Cardiac muscle cell (in vitro differentiated cells and primary cell): ENCODE results near the gene DPF3. TPM values are rescaled to one million over a fixed set of nuclear protein-coding genes. Genes with fewer than 3 reads are reported as not detected.

Experiments used
- DNase-seq, 2 donors: peaks; one replicate each; pipeline versions ENCODE4 v3.0.0 to v3.0.0-alpha.2; 2010 to 2017; ENCODE audit warnings: low read depth in 1 of 2, low spot score in 1 of 2
- H3K27ac ChIP-seq: fragments of 200-600 bp; sonication (generic); 2 replicates; pipeline ENCODE4 v1.5.1; 2016
- H3K27me3 ChIP-seq: fragments of 200-600 bp; sonication (generic); 2 replicates; pipeline ENCODE4 v1.6.0; 2016; ENCODE audit warnings: control low read depth
- H3K36me3 ChIP-seq: fragments of 200-600 bp; sonication (generic); 2 replicates; pipeline ENCODE4 v1.5.1; 2016; ENCODE audit warnings: control low read depth
- H3K4me1 ChIP-seq: fragments of 200-600 bp; sonication (generic); 2 replicates; pipeline ENCODE4 v1.8.1; 2017; ENCODE audit warnings: low read depth, mild to moderate bottlenecking, mixed run types
- H3K4me3 ChIP-seq: fragments of 200-600 bp; sonication (generic); 2 replicates; pipeline ENCODE4 v1.5.1; 2016; ENCODE audit warnings: mild to moderate bottlenecking
- H3K9me3 ChIP-seq: fragments of 200-600 bp; sonication (generic); 2 replicates; pipeline ENCODE4 v1.5.1; 2017; ENCODE audit warnings: low read depth, mild to moderate bottlenecking, control low read depth
- polyA plus RNA-seq: library from polyadenylated mRNA; unstranded; fragments of >200 nt; fragmentation: Nextera tagmentation; extraction: Ambion mirVana; gene quantifications from 2 replicates; pipeline ENCODE4 v1.2.1, GENCODE V29; 2016
- total RNA-seq: library from RNA; depleted of rRNA; stranded (reverse); fragments of >200 nt; gene quantifications from 2 replicates; pipeline ENCODE4 v1.2.3, GENCODE V29; 2016
- TF ChIP-seq, protein P1 (sequence below): IDR thresholded peaks from 2 replicates; pipeline ENCODE4 v1.5.1; 2012; ENCODE audit warnings: low read depth, mild to moderate bottlenecking, low read length

The DPF3 gene
- total and polyA plus RNA-seq, 2 experiments from 2014 or later = 25.9 to 84.8 TPM

DNA sequence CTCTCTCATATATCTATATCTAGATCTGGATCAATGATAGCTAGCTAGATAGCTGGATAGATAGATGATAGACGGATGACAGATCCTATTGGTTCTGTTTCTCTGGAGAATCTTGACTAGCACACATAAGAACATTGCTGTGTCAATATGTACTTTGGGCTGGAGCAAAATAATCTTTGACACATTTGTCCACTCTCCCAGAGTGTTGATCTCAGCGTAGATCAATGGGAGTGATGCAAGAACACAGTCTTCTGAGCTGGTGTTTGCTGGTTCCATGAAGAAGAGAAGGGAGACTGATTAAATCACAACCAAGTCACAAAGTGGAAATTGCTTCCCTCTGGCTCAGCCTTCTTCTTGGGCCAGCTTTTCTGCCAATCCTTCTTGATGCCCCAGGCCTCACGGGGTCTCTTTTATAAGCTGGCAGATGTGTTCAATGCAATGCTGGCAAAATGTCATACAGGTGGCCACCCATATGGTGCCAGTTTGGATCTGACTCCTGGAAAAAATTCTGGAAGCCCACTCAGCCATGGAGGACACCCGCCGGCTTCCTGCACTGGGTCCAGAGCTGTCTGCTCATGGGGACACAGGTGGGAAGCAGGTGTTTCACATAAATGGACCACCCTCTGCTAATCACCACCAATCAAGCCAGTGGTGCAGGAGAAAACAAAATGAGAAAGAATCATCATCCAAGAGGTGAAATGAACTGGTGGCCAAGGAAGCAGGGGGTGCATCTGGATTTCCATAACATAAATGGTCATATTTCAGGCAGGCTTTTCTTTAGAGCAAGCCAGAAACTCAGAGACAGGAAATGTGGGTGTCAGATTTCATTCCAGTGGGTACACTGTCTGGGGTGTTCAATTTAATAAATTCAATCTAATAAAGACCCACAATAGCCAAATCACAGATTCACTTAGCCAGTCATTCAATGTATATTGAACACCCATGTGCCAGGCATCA lies 310.3 kb downstream of the DPF3 start:
- Histone ChIP-seq H3K4me1 (no peaks in the 10 kb centered on the region), H3K4me3 (no peak overlapping the region), H3K27ac (no peak overlapping the region), H3K36me3 (no peaks in the 10 kb centered on the region), H3K9me3 (no peaks in the 10 kb centered on the region), H3K27me3 (no peaks in the 10 kb centered on the region)
- no peak for DNase-seq
- TF ChIP-seq, protein P1, sequence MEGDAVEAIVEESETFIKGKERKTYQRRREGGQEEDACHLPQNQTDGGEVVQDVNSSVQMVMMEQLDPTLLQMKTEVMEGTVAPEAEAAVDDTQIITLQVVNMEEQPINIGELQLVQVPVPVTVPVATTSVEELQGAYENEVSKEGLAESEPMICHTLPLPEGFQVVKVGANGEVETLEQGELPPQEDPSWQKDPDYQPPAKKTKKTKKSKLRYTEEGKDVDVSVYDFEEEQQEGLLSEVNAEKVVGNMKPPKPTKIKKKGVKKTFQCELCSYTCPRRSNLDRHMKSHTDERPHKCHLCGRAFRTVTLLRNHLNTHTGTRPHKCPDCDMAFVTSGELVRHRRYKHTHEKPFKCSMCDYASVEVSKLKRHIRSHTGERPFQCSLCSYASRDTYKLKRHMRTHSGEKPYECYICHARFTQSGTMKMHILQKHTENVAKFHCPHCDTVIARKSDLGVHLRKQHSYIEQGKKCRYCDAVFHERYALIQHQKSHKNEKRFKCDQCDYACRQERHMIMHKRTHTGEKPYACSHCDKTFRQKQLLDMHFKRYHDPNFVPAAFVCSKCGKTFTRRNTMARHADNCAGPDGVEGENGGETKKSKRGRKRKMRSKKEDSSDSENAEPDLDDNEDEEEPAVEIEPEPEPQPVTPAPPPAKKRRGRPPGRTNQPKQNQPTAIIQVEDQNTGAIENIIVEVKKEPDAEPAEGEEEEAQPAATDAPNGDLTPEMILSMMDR = no peak

DNA sequence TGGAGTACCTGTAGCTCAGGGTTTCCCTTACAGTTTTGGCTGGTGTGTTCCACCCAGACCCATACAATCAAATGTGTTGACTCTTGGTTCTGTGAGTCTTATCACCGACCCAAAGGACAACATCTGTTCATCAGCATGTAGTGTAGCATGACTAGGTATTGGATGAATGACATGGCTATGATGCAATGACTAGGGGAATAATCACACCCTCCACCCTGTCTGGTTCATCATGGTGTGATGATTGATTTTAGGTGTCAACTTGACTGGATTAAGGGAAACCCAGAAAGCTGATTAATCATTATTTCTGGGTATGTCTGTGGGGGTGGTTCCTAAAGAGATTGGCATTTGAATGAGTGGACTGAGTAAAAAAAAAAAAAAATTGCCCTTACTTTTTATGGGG lies 311.3 kb downstream of the DPF3 start:
- no peaks in the 10 kb centered on the region for H3K36me3 ChIP-seq
- no peak overlapping the region for H3K27ac ChIP-seq
- no peak for DNase-seq
- TF ChIP-seq, protein P1 = no peak
- H3K27me3 ChIP-seq = no peaks in the 10 kb centered on the region
- H3K9me3 ChIP-seq = no peaks in the 10 kb centered on the region
- H3K4me3 ChIP-seq = no peak overlapping the region
- no peaks in the 10 kb centered on the region for H3K4me1 ChIP-seq

DNA sequence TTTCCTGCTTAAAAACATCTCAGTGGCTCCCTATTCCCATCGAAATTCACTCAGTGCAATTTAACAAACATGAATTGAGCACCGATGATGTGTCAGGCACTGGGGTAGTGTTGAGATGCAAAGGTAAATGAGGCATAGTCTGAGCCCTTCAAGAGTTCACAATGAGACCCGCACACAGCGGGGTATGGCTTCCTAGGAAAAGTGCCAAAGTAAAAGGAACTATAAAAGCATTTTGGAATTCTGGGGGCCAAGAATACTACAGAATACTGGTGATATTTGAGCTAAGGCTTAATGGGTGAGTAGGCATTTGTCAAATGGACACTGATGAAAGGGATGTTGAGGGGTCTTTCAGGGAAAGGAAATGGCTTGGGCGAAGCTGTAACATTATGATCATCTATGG lies 315.4 kb downstream of the DPF3 start:
- no peaks in the 10 kb centered on the region for H3K27me3 ChIP-seq
- H3K27ac ChIP-seq = no peak overlapping the region
- H3K9me3 ChIP-seq = no peaks in the 10 kb centered on the region
- no peak for DNase-seq
- peaks cover 3% of the 10 kb centered on the region for H3K4me1 ChIP-seq
- no peaks in the 10 kb centered on the region for H3K36me3 ChIP-seq
- H3K4me3 ChIP-seq = no peak overlapping the region
- TF ChIP-seq, protein P1 = no peak

DNA sequence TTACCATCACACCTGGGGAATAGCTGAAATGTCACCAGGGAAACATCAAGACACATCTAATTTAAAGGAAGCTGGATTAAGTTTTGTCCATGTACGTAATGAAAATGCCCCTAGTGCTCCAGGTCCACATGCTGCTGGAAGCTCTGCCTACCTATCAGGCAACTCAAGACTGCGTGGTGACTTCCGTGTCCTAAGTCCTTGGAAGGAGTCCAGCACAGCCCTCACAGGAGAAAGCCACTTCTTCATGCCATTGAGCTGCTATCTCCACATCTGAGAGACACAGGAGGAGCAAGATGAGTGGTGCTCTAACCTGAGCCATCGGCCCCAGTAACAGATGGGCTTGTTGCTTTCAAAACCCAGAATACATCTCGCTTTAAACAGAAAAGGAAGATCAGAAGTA lies 316.4 kb downstream of the DPF3 start:
- no peaks in the 10 kb centered on the region for H3K9me3 ChIP-seq
- no peaks in the 10 kb centered on the region for H3K36me3 ChIP-seq
- peaks cover 3% of the 10 kb centered on the region for H3K4me1 ChIP-seq
- TF ChIP-seq, protein P1 = no peak
- no peaks in the 10 kb centered on the region for H3K27me3 ChIP-seq
- H3K4me3 ChIP-seq = no peak overlapping the region
- H3K27ac ChIP-seq = no peak overlapping the region
- no peak for DNase-seq

DNA sequence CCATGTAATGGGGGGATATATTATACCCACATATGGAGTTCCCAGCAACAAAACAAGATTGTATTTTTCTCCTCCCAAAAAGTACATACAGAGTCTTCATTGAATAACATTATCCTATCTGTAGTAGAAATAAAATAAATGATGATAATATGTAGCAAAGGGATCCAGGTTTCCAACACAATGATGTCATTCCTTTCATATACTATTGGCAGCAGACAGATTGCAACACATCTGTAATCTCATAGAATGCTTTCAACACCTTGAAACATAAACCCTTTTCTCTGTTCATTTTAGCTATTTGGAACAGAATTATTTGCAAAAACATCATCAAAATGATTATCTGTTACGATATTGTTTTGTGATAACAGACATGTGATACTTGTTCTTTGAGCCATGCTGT lies 317.6 kb downstream of the DPF3 start:
- Histone ChIP-seq H3K36me3 (no peaks in the 10 kb centered on the region), H3K9me3 (no peaks in the 10 kb centered on the region), H3K27me3 (no peaks in the 10 kb centered on the region), H3K4me1 (peaks cover 3% of the 10 kb centered on the region), H3K4me3 (no peak overlapping the region), H3K27ac (no peak overlapping the region)
- peak in 1 of 2 donors; percentile 25 for DNase-seq
- TF ChIP-seq, protein P1 = no peak
